ENCODE data around the gene TRPM8. TPM values are rescaled to one million over a fixed set of nuclear protein-coding genes. Genes with fewer than 3 reads are reported as not detected.

TRPM8 gene
- polyA plus RNA-seq, 1 donor, result 0.17 TPM

DNA sequence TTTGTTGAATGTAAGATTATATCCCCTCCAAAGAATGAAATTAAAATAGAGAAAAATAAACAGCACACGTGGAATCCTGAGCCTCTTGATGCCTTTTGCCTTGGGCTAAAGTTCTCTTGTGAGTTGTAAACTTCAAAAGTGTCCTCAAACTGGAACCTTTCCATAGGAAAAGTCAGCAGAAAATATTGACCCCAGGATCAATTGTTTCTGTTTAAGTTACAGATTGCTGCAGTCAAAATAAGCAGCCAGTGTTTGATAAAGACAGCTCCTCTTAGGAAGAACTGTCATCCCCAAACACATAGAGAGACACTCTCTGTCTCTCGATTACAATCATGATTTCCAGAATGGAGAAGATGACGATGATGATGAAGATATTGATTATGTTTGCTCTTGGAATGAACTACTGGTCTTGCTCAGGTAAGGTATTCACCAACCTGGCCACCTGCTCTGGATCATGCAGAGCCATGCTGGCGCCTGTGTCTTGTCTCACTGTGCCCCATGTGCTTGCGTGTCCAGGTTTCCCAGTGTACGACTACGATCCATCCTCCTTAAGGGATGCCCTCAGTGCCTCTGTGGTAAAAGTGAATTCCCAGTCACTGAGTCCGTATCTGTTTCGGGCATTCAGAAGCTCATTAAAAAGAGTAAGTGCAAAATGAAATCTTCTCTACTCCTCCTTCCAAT is 133.4 kb downstream of the TRPM8 start, which contains the start of gene SPP2:
Gene SPP2 (plus strand): TSS at position 248 of the 681 bp plus-strand sequence. CDS start 85 bp downstream, at position 333.
- no peak for DNase-seq

DNA sequence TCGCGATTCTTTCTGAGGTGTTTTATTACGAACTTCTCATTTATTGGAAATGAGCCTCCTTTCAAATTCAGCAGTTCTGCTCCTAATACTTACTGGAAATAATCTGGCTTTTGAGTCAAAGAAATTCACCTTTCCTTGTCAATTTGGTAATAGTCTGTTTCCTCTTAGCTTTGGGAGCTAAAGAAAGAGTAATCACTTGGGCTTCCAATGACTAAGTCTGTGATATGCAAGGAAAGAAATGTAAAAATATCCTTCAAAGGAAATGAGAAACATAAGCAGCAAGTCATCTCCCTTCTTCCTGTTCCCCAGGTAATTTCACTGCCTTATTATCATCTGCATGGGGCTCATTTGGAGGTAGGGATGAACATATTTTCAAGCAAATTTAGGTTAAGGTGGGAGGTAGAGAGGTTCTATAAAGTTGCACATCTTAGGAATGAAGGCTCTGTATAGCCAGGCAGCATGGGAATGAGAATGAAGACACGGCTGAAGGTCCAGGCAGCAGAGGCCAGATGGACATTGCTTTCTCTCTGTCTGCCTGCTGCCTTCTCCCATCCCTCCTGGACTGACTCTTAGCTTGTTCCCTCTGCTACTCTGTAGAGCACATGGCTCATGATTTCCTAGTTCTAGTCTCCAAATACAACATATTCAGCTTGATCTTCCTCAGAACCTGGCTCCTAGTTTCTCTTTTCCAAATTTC is 134.3 kb downstream of the TRPM8 start:
- DNase-seq, result no peak

DNA sequence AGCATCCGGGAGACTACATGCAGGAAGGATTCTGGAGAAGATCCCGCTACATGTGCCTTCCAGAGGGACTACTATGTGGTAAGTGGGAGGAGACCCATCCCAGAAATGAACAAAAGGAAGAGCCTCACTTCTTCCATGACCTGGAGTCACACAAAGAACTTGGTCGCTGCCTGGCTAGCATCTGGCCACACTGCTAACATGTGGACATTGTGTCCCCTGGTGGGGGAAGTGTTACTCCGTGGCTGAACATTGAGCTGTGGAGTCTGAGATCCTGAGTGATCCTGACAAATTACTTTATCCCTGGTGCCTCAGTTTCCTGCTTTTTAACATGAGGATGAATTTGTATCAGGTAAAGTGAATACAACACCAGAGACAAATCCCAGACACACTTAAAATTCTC is 141.7 kb downstream of the TRPM8 start:
- DNase-seq, result no peak

DNA sequence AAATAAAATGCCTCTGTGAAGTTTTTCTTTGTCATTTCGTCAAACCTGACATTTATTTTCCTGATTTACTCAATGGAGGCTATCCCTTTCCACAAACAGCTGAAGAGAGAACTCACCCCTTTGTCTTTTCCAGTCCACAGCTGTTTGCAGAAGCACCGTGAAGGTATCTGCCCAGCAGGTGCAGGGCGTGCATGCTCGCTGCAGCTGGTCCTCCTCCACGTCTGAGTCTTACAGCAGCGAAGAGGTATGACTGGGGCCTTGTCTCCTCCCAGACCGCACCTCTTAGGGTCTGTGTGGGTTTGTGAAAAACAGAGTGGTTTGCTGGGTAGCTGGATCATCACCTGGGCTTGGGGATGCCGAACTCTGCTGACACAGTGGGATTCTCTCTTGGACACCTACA is 143.1 kb downstream of the TRPM8 start:
- DNase-seq, result no peak

DNA sequence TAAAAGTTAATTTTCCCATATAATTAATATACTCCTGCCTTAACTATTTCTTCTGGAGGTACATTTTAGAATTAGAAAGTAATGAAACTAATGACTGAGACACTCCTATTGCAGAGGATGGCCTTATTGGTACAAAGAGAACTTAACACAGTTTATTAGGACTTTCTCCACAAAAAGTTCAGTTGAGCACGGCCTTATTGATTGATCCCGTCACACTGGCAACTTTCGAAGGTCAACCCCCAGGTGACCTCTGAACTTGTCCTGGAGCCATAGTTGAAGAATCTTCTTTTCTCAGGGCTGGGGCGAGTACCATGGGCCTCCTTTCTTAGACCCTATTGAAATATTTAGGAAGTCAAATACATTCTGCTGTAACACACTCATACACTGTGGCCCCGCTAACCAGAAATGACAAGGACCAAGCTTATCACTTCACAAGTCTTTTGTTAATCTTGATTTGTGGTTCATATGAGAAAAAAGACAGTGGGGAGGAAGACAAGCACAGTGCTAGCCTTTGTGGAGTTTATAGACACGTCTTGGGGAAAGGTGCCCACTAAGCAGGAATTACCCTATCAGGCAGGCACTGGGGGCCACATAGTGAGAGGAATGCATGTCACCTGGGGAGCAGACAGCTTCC is 144.6 kb downstream of the TRPM8 start:
- DNase-seq, result no peak

DNA sequence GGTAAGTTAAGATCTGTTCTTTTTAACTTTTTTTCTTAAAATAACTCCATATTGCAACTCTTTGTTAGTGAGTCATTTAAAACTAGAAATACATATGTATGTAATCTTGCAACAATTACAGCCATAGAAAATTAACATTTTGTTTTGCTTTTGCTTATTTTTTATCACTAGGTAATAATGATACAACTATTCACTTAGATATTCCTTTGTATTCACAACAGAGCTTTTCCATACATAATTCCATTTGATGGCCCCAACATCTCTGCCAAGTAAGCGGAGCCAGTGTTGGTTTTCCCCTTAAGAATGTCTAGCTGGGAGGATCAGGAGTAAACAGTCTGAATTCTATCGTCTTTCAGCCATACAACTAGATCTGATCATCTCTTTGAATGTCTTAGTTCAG is 149.4 kb downstream of the TRPM8 start:
- DNase-seq, result no peak

Other genes with a start within 250 kb of the TRPM8 start
- not detected for gene UGT1A9, start 245.5 kb upstream of the TRPM8 start, polyA plus RNA-seq (ENCODE audit: insufficient read length)
- gene UGT1A7, start 235.5 kb upstream of the TRPM8 start, polyA plus RNA-seq (ENCODE audit: insufficient read length), result not detected
- gene UGT1A6, start 224.5 kb upstream of the TRPM8 start, polyA plus RNA-seq (ENCODE audit: insufficient read length), result not detected
- gene UGT1A5, start 204.5 kb upstream of the TRPM8 start, polyA plus RNA-seq (ENCODE audit: insufficient read length), result not detected
- gene UGT1A4, start 198.6 kb upstream of the TRPM8 start, polyA plus RNA-seq (ENCODE audit: insufficient read length), result not detected
- not detected for gene UGT1A3, start 188.3 kb upstream of the TRPM8 start, polyA plus RNA-seq (ENCODE audit: insufficient read length)
- gene UGT1A1, start 157.1 kb upstream of the TRPM8 start, polyA plus RNA-seq (ENCODE audit: insufficient read length), result not detected
- not detected for gene MROH2A, start 139.0 kb upstream of the TRPM8 start, polyA plus RNA-seq (ENCODE audit: insufficient read length)
- gene HJURP, start 62.8 kb upstream of the TRPM8 start, polyA plus RNA-seq (ENCODE audit: insufficient read length), result 7.5 TPM
- not detected for gene SPP2, start 133.3 kb downstream of the TRPM8 start, polyA plus RNA-seq (ENCODE audit: insufficient read length)